ENCODE data around the gene BGN. TPM values are rescaled to one million over a fixed set of nuclear protein-coding genes. Genes with fewer than 3 reads are reported as not detected.
A peak's percentile ranks its signal among the peaks of the same experiment; 100 is the strongest.

The BGN gene
- total RNA-seq, 2 experiments from 2014 or later: not detected

DNA sequence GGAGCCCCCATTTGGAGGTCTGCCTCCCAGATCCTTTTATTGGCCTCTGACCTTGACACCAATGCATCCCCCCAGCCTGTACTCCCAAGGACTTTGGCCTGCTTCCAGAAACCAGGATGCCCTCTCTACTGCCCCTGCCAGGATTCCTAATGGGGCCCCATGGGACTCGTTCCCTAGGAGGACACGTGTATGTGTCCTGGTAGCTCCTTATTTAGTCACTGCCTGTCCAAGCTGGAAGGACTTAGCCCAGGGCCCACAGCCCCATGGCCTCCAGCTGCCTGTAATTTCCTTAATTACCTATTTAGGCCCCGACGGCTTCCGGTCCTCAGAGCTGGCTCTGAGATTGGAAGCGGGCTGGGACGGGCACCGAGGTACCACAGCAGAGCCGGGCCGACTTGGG, 32.0 kb downstream of the BGN start:
- H3K36me3 Mint-ChIP-seq: no peaks in the 10 kb centered on the region
- H3K4me1 Mint-ChIP-seq (ENCODE audit: low read depth): no peaks in the 10 kb centered on the region
- no peaks in the 10 kb centered on the region for H3K27me3 Mint-ChIP-seq
- intact Hi-C loops (cut with micrococcal nuclease): no loop called here
- CTCF ChIA-PET: no interaction called here
- H3K27ac Mint-ChIP-seq: no peak overlapping the region
- no peak overlapping the region for H3K4me3 Mint-ChIP-seq
- no peak for DNase-seq
- no peaks in the 10 kb centered on the region for H3K9me3 Mint-ChIP-seq
- POLR2A ChIA-PET: no interaction called here

DNA sequence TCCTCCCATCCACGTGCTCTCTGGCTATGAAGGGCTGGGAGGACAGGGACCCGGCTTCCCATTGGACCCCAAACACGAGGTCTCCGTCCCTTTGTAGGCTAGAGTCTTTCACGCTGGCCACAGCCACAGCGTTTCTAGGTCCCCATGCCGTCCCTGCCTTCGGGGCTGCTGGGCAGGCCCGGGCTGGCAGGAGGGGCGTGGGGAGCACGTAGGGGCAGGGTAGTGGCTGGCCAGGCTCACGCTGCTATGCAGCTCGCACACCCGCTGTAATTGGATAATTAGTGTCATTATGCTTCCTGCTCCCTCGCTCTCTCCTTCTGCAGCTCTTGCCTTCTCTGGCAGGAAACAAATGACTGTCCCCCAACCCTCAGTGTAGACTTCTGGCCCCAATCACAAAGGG, 32.4 kb downstream of the BGN start:
- POLR2A ChIA-PET: no interaction called here
- CTCF ChIA-PET: no interaction called here
- no peak for DNase-seq
- intact Hi-C loops (cut with micrococcal nuclease): no loop called here
- no peak overlapping the region for H3K27ac Mint-ChIP-seq
- H3K36me3 Mint-ChIP-seq: no peaks in the 10 kb centered on the region
- no peaks in the 10 kb centered on the region for H3K27me3 Mint-ChIP-seq
- no peak overlapping the region for H3K4me3 Mint-ChIP-seq
- H3K4me1 Mint-ChIP-seq (ENCODE audit: low read depth): no peaks in the 10 kb centered on the region
- no peaks in the 10 kb centered on the region for H3K9me3 Mint-ChIP-seq

DNA sequence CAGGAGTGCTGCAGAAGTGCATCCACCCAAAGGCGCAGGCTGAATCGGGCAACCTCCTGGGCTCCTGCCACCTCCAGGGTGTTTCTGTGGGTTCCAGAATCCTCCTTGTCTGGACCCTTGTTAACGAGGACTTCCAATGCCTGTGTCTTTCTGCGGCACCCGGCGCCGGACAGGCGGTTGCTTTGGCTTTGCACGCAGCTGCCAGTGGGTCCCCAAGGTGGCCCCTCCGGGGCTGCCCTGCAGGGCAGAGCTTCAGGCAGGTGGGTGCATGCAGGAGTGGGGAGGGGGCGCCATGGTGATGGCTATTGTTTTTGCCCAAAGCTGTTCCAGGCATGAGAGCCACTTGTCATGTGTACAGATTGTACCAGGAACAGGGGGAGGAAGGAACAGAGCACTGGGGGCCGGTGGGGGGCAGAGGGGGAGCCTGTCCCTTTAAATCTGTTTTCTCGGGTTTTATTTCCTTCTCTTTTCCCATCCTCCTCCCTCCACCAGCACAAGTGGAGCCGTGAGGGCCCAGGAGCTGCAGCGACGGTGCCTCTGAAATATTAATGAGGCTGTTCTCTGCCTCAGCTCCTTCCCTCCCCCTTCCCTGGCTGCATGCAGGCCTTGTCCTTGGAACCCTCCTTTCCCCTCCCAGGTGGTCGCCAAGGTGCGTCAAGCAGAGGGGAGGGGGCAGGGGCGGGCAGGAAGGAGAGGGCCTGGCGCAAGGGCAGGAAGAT, 35.8 kb downstream of the BGN start:
- H3K4me3 Mint-ChIP-seq: no peak overlapping the region
- no peak overlapping the region for H3K27ac Mint-ChIP-seq
- DNase-seq: no peak
- CTCF ChIA-PET: no interaction called here
- intact Hi-C loops (cut with micrococcal nuclease): no loop called here
- no peaks in the 10 kb centered on the region for H3K9me3 Mint-ChIP-seq
- POLR2A ChIA-PET: no interaction called here
- no peaks in the 10 kb centered on the region for H3K36me3 Mint-ChIP-seq
- no peaks in the 10 kb centered on the region for H3K27me3 Mint-ChIP-seq
- no peaks in the 10 kb centered on the region for H3K4me1 Mint-ChIP-seq (ENCODE audit: low read depth)

DNA sequence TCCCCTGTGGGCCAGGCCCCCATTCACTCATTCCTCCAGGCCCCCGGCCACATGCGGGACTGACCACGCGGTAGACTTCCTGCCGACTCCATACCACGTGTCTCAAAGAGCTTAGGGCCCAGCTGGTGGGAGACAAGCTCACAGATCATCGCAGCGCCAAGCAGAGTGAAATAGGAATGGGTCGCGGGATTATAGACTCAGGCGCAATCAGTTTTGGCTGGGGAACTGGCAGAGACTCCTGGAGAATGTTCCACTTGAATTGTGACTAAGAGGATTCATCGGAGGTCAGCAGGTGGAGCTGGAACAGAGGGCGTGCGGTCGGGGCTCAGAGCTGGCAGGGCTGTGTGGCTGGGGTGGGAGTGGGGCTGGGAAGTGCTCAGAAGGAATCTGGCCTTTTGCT, 38.3 kb downstream of the BGN start:
- Mint-ChIP-seq H3K9me3 (no peaks in the 10 kb centered on the region), H3K4me1 (ENCODE audit: low read depth) (no peaks in the 10 kb centered on the region), H3K27me3 (no peaks in the 10 kb centered on the region), H3K4me3 (no peak overlapping the region), H3K36me3 (no peaks in the 10 kb centered on the region), H3K27ac (no peak overlapping the region)
- intact Hi-C loops (cut with micrococcal nuclease): no loop called here
- ChIA-PET POLR2A (no interaction called here), CTCF (no interaction called here)
- DNase-seq: no peak

DNA sequence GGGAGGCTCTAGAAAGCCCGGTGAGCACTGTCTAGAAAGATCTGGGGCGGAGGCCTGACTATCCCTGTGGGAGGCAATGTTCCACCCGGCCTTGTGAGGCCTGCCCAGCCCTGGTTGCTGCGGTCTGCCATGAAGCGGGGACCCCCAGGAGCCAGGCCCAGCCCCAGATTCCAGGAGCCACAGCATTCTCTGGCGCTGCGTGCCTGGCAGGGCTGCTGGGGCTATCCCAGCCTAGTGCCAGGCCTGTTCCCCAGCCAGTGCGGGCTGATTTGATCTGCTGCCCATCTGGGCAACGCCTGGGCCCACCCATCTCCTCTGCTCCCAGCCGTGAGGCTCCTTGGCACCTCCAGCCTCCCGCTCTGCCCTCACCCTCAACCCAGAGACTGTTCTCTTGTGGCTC, 42.3 kb downstream of the BGN start:
- Mint-ChIP-seq H3K9me3 (no peaks in the 10 kb centered on the region), H3K36me3 (no peaks in the 10 kb centered on the region), H3K4me1 (ENCODE audit: low read depth) (no peaks in the 10 kb centered on the region), H3K4me3 (no peak overlapping the region), H3K27ac (no peak overlapping the region), H3K27me3 (peaks cover 2% of the 10 kb centered on the region)
- no peak for DNase-seq
- ChIA-PET CTCF (no interaction called here), POLR2A (no interaction called here)
- intact Hi-C loops (cut with micrococcal nuclease): loop anchor here (5.0 kb wide), 1 partner anchor 130 kb away; no protein-coding TSS in a partner anchor

DNA sequence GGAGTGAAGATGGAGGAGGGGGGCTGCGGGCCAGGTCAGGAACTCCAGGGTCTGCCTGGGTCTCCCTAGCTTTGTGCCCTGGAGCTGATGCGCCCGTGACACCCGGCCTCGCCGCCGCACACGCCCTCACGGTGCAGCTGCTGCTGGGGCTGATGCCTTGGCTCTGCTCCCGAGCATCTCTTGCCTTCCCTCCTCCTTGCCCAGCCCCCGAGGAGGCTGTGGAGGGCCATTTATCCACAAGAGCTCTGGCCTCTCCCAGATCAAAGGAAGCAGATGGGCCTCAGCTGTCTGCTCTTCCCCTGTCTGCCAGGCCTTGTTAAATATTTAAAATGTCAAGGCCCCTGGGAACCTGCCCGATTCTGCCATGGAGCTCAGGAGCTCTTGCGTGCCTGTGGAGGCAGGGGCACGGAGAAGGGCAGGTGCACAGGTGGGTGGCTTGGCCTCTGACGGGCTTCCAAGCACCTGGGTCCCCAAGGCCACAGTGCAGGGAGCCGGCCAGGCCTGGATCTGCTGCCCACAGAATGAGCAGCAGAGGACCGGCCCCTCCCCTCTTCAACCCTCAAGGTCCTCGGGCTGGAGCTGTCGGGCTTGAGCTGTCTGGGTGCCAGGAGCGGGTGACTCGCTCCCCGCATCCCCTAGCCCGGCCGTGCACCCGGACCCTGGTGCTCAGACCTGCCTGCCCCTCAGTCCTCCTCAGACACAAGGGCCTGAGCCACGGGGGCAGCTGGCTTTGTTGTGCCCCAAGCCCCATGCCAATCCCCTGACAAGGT, 42.9 kb downstream of the BGN start:
- Mint-ChIP-seq H3K27me3 (peaks cover 2% of the 10 kb centered on the region), H3K27ac (no peak overlapping the region), H3K36me3 (no peaks in the 10 kb centered on the region), H3K4me1 (ENCODE audit: low read depth) (no peaks in the 10 kb centered on the region), H3K9me3 (no peaks in the 10 kb centered on the region), H3K4me3 (no peak overlapping the region)
- POLR2A ChIA-PET: interaction anchor here (0.6 kb wide), 1 partner anchor 116 kb away, joined by 3 read pairs; no protein-coding TSS in a partner anchor
- intact Hi-C loops (cut with micrococcal nuclease): loop anchor here (5.0 kb wide), 1 partner anchor 130 kb away; no protein-coding TSS in a partner anchor
- CTCF ChIA-PET: no interaction called here
- DNase-seq: no peak

DNA sequence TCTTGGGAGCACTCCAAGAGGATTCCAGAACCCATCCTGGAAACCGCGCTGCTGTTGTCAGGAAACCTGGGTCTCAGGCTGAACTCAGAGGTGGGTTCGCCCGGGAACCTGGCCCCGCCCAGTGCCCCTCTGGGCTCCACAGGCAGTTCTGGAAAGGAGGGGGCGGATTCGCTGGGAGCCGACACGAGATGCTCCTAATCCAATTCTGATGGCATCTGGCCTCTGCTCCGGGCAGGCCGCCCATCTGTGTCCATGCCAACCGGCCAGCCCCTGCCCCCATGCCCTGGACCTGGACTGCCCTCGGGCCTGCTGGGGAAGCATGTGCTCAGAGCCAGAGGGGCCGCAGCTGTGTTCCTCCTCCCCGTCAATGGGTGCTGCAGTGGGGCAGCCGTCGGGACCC, 43.6 kb downstream of the BGN start:
- intact Hi-C loops (cut with micrococcal nuclease): loop anchor here (5.0 kb wide), 1 partner anchor 129 kb away; no protein-coding TSS in a partner anchor
- H3K4me1 Mint-ChIP-seq (ENCODE audit: low read depth): no peaks in the 10 kb centered on the region
- ChIA-PET POLR2A (no interaction called here), CTCF (interaction anchor here (0.9 to 2.9 kb wide), 16 partner anchors 11 to 133 kb away, joined by 3 to 50 read pairs (median 5); no protein-coding TSS in a partner anchor)
- H3K27me3 Mint-ChIP-seq: peaks cover 2% of the 10 kb centered on the region
- H3K36me3 Mint-ChIP-seq: no peaks in the 10 kb centered on the region
- DNase-seq: no peak
- H3K9me3 Mint-ChIP-seq: no peaks in the 10 kb centered on the region
- no peak overlapping the region for H3K27ac Mint-ChIP-seq
- no peak overlapping the region for H3K4me3 Mint-ChIP-seq

DNA sequence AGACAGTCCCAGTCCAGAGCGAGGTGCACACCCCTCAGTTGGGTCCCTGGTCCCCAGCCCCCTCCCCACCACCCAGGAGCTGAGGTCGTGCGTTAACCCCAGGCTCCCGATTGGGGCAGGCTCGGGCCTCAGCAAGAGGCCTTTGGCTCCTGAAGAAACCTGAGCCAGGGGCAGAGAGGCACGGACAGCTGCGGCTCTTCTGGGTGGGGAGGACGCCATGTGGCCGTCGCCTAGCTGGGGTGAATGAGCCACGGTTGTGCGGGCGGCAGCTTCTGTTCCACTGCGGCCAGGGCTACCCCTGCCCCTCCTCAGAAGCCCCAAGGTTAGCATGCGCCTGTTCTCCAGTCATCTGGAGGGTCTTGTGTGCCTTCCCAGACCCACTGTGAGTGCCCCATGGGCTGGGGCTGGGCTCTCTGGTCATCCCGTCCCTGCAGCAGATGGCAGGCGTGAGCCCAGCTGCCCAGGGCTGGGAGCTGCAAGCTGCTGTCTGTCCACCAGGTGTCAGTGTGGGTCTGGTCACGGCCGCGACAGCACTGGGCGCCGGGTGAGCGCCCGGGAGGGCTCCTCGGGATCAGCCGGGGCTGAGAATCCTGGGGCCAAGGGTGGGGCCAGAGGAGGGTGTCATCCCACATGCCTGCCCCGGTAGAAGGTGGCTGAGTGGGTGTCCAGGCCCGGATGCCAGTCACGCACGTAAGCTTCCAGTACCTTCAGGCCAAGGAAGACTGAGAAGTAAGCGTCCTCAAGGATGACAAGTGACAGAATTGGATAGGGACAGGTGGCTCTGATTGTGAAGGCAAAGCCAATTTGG, 44.6 kb downstream of the BGN start:
- CTCF ChIA-PET: interaction anchor here (0.6 to 2.9 kb wide), 34 partner anchors 8 to 580 kb away, joined by 3 to 50 read pairs (median 5); partner anchors contain the start of genes DUSP9 and TREX2

DNA sequence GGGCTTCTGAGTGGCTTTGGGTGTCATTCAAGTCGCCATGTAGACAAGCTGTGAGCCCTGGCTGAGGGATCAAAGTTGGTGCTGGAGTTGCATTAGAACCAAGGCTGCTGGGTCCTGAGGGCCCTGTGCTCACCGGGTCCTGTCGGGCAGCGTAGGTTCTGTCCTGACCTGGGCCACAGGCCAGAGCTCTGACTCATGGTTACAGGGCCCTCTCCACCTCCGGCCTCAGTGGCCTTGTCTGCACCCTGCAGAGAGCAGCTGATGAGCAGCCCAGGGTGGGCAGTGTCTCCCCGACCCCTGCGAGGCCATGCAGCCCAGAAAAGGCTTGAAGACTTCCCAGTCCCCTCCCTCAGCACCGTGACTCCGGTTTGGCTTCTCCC, 45.2 kb downstream of the BGN start:
- Mint-ChIP-seq H3K4me3 (no peak overlapping the region), H3K4me1 (ENCODE audit: low read depth) (no peaks in the 10 kb centered on the region)
- POLR2A ChIA-PET: no interaction called here

More for the DNA sequence above, 44.6 kb downstream of the BGN start:
- DNase-seq: peak; percentile 69
- Mint-ChIP-seq H3K27me3 (peaks cover 2% of the 10 kb centered on the region), H3K4me3 (no peak overlapping the region), H3K27ac (no peak overlapping the region), H3K4me1 (ENCODE audit: low read depth) (no peaks in the 10 kb centered on the region), H3K9me3 (no peaks in the 10 kb centered on the region), H3K36me3 (no peaks in the 10 kb centered on the region)
- POLR2A ChIA-PET: no interaction called here
- intact Hi-C loops (cut with micrococcal nuclease): loop anchor here (5.0 kb wide), 1 partner anchor 128 kb away; no protein-coding TSS in a partner anchor

DNA sequence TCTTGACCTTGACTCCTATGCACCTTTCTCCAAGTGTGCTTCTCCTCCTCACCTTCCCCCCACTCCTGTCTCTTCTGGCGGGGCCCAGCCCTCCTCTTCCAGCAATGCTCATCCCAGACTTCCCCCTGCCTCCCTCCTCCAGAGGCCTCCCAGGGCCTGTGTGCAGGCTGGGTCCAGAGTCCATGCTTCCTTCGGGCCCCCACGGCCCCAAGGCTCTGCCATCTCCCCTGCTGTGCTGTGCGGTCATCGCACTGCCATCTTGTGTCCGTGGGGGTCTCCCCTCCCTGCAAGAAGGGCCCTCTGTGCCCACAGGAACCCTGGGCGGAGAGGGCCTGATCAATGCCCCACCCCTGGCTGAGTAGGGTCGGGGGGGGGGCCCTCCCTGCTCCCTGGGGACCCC, 49.9 kb downstream of the BGN start:
- no peaks in the 10 kb centered on the region for H3K36me3 Mint-ChIP-seq
- H3K27ac Mint-ChIP-seq: no peak overlapping the region
- H3K4me1 Mint-ChIP-seq (ENCODE audit: low read depth): no peaks in the 10 kb centered on the region
- no peaks in the 10 kb centered on the region for H3K27me3 Mint-ChIP-seq
- no peak overlapping the region for H3K4me3 Mint-ChIP-seq
- CTCF ChIA-PET: no interaction called here
- POLR2A ChIA-PET: no interaction called here
- intact Hi-C loops (cut with micrococcal nuclease): no loop called here
- DNase-seq: no peak
- no peaks in the 10 kb centered on the region for H3K9me3 Mint-ChIP-seq

More for the DNA sequence above, 45.2 kb downstream of the BGN start:
- H3K36me3 Mint-ChIP-seq: no peaks in the 10 kb centered on the region
- no peak for DNase-seq
- H3K27me3 Mint-ChIP-seq: peaks cover 2% of the 10 kb centered on the region
- no peak overlapping the region for H3K27ac Mint-ChIP-seq
- CTCF ChIA-PET: interaction anchor here (0.9 to 2.9 kb wide), 27 partner anchors 7 to 581 kb away, joined by 3 to 50 read pairs (median 5); partner anchors contain the start of gene TREX2
- no peaks in the 10 kb centered on the region for H3K9me3 Mint-ChIP-seq
- intact Hi-C loops (cut with micrococcal nuclease): loop anchor here (5.0 kb wide), 1 partner anchor 127 kb away; no protein-coding TSS in a partner anchor

DNA sequence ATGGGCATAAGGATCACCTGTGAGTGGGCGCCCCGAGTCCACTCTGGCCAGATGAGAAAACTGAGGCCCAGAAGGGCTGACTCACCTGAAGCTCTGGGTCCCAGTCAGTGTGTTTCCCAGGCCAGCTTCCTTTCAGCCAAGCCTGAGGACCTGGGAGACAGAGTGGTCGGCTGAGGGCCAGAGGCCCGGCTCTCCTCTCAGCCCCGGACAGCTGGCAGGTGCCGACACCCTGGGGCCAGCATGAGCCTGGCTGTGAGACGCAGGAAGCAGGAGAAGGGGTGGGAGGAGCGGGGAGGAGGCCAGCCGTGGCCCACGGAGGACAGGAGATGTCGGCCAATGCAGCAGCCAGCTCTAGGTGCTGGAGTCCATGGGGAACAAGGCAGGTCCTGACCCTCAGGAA, 51.6 kb downstream of the BGN start:
- intact Hi-C loops (cut with micrococcal nuclease): no loop called here
- CTCF ChIA-PET: interaction anchor here (1.2 kb wide), 1 partner anchor 122 kb away, joined by 3 read pairs; no protein-coding TSS in a partner anchor
- no peak overlapping the region for H3K27ac Mint-ChIP-seq
- no peaks in the 10 kb centered on the region for H3K36me3 Mint-ChIP-seq
- POLR2A ChIA-PET: no interaction called here
- no peak overlapping the region for H3K4me3 Mint-ChIP-seq
- no peaks in the 10 kb centered on the region for H3K4me1 Mint-ChIP-seq (ENCODE audit: low read depth)
- no peaks in the 10 kb centered on the region for H3K27me3 Mint-ChIP-seq
- no peak for DNase-seq
- H3K9me3 Mint-ChIP-seq: no peaks in the 10 kb centered on the region

DNA sequence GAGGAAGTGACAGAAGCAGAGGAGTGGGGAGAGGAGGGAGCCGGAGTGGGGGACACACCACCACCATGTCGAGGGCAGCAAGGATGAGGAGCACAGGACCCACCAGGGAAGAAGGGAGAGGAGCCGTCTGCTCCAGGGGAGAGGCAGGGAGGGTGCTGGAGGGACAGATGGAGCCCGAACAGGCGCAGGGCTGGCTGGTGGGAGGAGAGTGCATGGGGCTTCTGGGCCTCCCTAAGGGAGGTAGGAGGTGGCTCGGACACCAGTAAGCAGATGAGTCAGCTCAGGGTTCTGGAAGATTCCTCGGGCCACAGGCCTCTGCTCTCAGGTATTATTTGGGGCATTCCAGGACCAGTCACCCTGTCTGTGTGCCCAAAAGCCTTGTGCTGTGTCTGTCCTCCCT, 52.4 kb downstream of the BGN start:
- intact Hi-C loops (cut with micrococcal nuclease): no loop called here
- Mint-ChIP-seq H3K27me3 (no peaks in the 10 kb centered on the region), H3K4me1 (ENCODE audit: low read depth) (no peaks in the 10 kb centered on the region), H3K4me3 (no peak overlapping the region), H3K27ac (no peak overlapping the region), H3K36me3 (no peaks in the 10 kb centered on the region), H3K9me3 (no peaks in the 10 kb centered on the region)
- DNase-seq: no peak
- CTCF ChIA-PET: interaction anchor here (0.8 to 2.1 kb wide), 3 partner anchors 8 to 122 kb away, joined by 3 to 6 read pairs (median 3); no protein-coding TSS in a partner anchor
- POLR2A ChIA-PET: no interaction called here
